Bronchial epithelial cell (primary cell): ENCODE data around the gene ANXA2. TPM values are rescaled to one million over a fixed set of nuclear protein-coding genes. Genes with fewer than 3 reads are reported as not detected.

Experiments used
- DNase-seq: peaks from one replicate; pipeline ENCODE4 v3.0.0-alpha.2; 2010; ENCODE audit warnings: low read depth
- FAIRE-seq: peaks from 2 replicates; lab custom pipeline; 2011; peaks lifted over from hg19 to GRCh38; lab: Jason Lieb, UNC
- H3K27me3 ChIP-seq: 2 replicates; pipeline ENCODE4 v1.5.1; 2011; ENCODE audit warnings: low read length; ENCODE audit not compliant: control insufficient read depth, insufficient read depth
- H3K36me3 ChIP-seq: 2 replicates; pipeline ENCODE4 v1.5.1; 2011; ENCODE audit warnings: low read length; ENCODE audit not compliant: control insufficient read depth, insufficient read depth
- H3K4me3 ChIP-seq: 2 replicates; pipeline ENCODE4 v1.5.1; 2011; ENCODE audit warnings: mild to moderate bottlenecking, low read depth, low read length, control low read depth
- total RNA-seq: library from RNA; depleted of rRNA; stranded (reverse); fragments of >200 nt; gene quantifications from 2 replicates; pipeline ENCODE4 v1.2.1, GENCODE V29; 2014
- TF ChIP-seq, protein P1 (sequence below): IDR thresholded peaks from 2 replicates; pipeline ENCODE4 v1.5.1; 2011; ENCODE audit warnings: mild to moderate bottlenecking, moderate library complexity, low read length, control low read depth, inconsistent platforms; ENCODE audit not compliant: insufficient read depth, severe bottlenecking

The ANXA2 gene
- total RNA-seq, result 4,627 and 5,325 TPM in 2 replicates

GRCh38 chr15:60397772-60398445 lies at the start of gene ANXA2:
ANXA2 (minus strand) TSS chr15:60397986; CDS start chr15:60386075, 11,911 bp downstream.
- DNase-seq, result peak; percentile 70
- TF ChIP-seq, protein P1, sequence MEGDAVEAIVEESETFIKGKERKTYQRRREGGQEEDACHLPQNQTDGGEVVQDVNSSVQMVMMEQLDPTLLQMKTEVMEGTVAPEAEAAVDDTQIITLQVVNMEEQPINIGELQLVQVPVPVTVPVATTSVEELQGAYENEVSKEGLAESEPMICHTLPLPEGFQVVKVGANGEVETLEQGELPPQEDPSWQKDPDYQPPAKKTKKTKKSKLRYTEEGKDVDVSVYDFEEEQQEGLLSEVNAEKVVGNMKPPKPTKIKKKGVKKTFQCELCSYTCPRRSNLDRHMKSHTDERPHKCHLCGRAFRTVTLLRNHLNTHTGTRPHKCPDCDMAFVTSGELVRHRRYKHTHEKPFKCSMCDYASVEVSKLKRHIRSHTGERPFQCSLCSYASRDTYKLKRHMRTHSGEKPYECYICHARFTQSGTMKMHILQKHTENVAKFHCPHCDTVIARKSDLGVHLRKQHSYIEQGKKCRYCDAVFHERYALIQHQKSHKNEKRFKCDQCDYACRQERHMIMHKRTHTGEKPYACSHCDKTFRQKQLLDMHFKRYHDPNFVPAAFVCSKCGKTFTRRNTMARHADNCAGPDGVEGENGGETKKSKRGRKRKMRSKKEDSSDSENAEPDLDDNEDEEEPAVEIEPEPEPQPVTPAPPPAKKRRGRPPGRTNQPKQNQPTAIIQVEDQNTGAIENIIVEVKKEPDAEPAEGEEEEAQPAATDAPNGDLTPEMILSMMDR, result no peak
- no peak for FAIRE-seq
- Histone ChIP-seq H3K36me3 (peaks cover 16% of the 10 kb centered on the region), H3K4me3 (peak within 1 kb of the TSS; percentile 96), H3K27me3 (no peaks in the 10 kb centered on the region)

GRCh38 chr15:60444289-60444912 lies 46.6 kb upstream of the ANXA2 start:
- H3K36me3 ChIP-seq, result no peaks in the 10 kb centered on the region
- TF ChIP-seq, protein P1, result peak; percentile 23
- no peak for FAIRE-seq
- no peaks in the 10 kb centered on the region for H3K27me3 ChIP-seq
- peak; percentile 37 for DNase-seq
- H3K4me3 ChIP-seq, result no peak overlapping the region

- no peak overlapping the region for H3K4me3 ChIP-seq
- H3K27me3 ChIP-seq, result no peaks in the 10 kb centered on the region
- no peaks in the 10 kb centered on the region for H3K36me3 ChIP-seq
- TF ChIP-seq, protein P1, result no peak
- no peak for FAIRE-seq
- DNase-seq, result peak; percentile 23
Observed at GRCh38 chr15:60442763-60443162, 45.0 kb upstream of the ANXA2 start.

DNA sequence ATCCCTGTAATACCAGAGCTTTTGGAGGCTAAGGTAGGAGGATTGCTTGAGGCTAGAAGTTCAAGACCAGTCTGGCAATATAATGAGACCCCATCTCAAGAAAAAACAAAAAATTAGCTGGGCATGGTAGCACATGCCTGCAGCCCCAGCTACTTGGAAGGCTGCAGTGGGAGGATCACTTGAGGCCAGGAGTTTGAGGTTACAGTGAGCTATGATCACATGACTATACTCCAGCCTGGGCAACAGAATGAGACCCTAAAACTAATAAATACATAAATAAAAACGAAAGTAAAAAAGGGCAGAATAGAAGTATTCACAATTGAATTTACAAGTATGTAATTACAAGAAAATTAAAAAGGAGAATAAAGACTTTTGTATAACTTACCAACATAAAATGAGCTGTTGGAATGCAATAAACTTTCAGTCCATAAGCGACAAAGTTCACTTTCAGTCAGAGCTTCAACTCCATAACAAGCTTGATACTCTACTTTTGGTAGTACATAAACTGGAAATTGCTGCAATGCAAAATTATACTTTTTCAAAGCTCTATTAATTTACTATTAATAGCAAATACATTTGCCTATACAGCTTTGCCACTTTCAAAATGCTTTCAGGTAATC lies 44.4 kb upstream of the ANXA2 start:
- DNase-seq, result no peak

DNA sequence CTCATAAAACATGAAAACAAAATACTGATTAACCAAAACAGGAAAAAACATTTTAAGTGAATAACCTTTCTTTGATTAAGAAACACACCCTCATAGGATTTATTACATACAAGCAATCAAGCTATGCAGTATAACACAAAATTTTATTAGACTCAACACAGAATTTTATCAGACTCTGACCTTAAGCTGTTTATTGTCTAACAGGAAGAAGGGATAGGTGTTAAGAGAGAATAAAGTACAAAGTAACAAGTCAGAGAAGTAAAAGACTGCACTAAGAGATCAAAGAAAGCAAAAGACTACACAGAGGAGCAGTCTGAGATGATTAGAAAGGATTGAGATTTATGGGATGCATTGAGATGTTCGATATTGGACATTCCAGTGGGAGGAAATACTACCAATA lies 43.5 kb upstream of the ANXA2 start:
- FAIRE-seq (no peak), DNase-seq (no peak)
- TF ChIP-seq, protein P1, result no peak
- no peaks in the 10 kb centered on the region for H3K36me3 ChIP-seq
- no peaks in the 10 kb centered on the region for H3K27me3 ChIP-seq
- no peak overlapping the region for H3K4me3 ChIP-seq

More for the DNA sequence above, 44.4 kb upstream of the ANXA2 start:
- TF ChIP-seq, protein P1, result no peak
- no peaks in the 10 kb centered on the region for H3K27me3 ChIP-seq
- no peaks in the 10 kb centered on the region for H3K36me3 ChIP-seq
- no peak for FAIRE-seq
- H3K4me3 ChIP-seq, result no peak overlapping the region
